B cell (primary cell): ENCODE results near the gene SERPINE3. TPM values are rescaled to one million over a fixed set of nuclear protein-coding genes. Genes with fewer than 3 reads are reported as not detected.

Source experiments
- ATAC-seq: fragments of 200-7000 bp; cut with Tn5 transposase; one replicate; pipeline ENCODE4 v1.10.0; 2021; ENCODE audit warnings: low read depth, mild to moderate bottlenecking, moderate number of reproducible peaks, moderate library complexity
- CTCF ChIA-PET: fragments of 350-600 bp; sonication (Branson Sonifier 250); formaldehyde crosslinking; loops from one replicate; lab custom pipeline; 2021; ENCODE audit warnings: antibody characterized with exemption, inconsistent platforms; lab: Charles Lee
- POLR2A ChIA-PET: fragments of 350-600 bp; sonication (Branson Sonifier 250); formaldehyde crosslinking; loops from one replicate; lab custom pipeline; 2021; ENCODE audit warnings: antibody characterized with exemption; lab: Charles Lee
- DNase-seq: peaks from one replicate; pipeline ENCODE4 v3.0.0; 2013
- H2AFZ ChIP-seq: 2 replicates; pipeline ENCODE4 v1.6.1; 2012; ENCODE audit warnings: mild to moderate bottlenecking, low read depth, low read length; ENCODE audit not compliant: insufficient read depth, poor library complexity, severe bottlenecking
- H3K27ac ChIP-seq, 2 donors: 1 replicate in 1 of 2; 2 replicates in 1 of 2; pipeline ENCODE4 v1.5.1; 2012 to 2013; ENCODE audit warnings: low read length in 2 of 2, mild to moderate bottlenecking in 2 of 2, moderate library complexity in 1 of 2
- H3K27me3 ChIP-seq, 4 experiments: fragments of 200-600 bp in 1 of 4; sonication (generic) in 1 of 4; replicated peaks in 1 of 4; 1 replicate in 2 of 4; 2 replicates in 2 of 4; pipeline versions ENCODE4 v1.6.1 to v1.7.0; 2013 to 2016; ENCODE audit warnings: low read length in 3 of 4, mild to moderate bottlenecking in 2 of 4, mixed read lengths in 1 of 4, moderate library complexity in 1 of 4; ENCODE audit not compliant: insufficient read depth in 4 of 4, control insufficient read depth in 3 of 4; ENCODE audit errors: control extremely low read depth in 1 of 4
- H3K36me3 ChIP-seq, 2 experiments: replicated peaks in 1 of 2; 1 replicate in 1 of 2; 2 replicates in 1 of 2; pipeline versions ENCODE4 v1.6.1 to v1.7.1; 2013; ENCODE audit warnings: low read length in 1 of 2; ENCODE audit not compliant: insufficient read depth in 2 of 2, control insufficient read depth in 1 of 2; ENCODE audit errors: control extremely low read depth in 1 of 2, extremely low read depth in 1 of 2
- H3K4me1 ChIP-seq, 2 donors: fragments of 200-600 bp in 1 of 2; sonication (generic) in 1 of 2; 1 replicate in 1 of 2; 2 replicates in 1 of 2; pipeline versions ENCODE4 v1.5.1 to v1.6.1; 2013 to 2017; ENCODE audit warnings: low read length in 2 of 2; ENCODE audit not compliant: control insufficient read depth in 2 of 2, insufficient read depth in 2 of 2
- H3K4me2 ChIP-seq: replicated peaks from 2 replicates; pipeline ENCODE3; 2012; ENCODE audit warnings: mild to moderate bottlenecking, low read depth, low read length; ENCODE audit not compliant: poor library complexity, severe bottlenecking
- H3K4me3 ChIP-seq, 5 experiments: fragments of 200-600 bp in 1 of 5; sonication (generic) in 1 of 5; 1 replicate in 3 of 5; 2 replicates in 2 of 5; pipeline versions ENCODE4 v1.5.1 to v1.7.0; 2011 to 2016; ENCODE audit warnings: low read length in 4 of 5, mild to moderate bottlenecking in 4 of 5, low read depth in 2 of 5, control low read depth in 1 of 5, moderate library complexity in 1 of 5; ENCODE audit not compliant: insufficient read depth in 1 of 5; ENCODE audit errors: control extremely low read depth in 1 of 5, extremely low read depth in 1 of 5
- H3K79me2 ChIP-seq: fragments of 200-600 bp; sonication (generic); one replicate; pipeline ENCODE4 v1.6.0; 2016; ENCODE audit warnings: low read length; ENCODE audit not compliant: control insufficient read depth, insufficient read depth
- H3K9ac ChIP-seq: fragments of 200-600 bp; sonication (generic); 2 replicates; pipeline ENCODE4 v1.6.1; 2017; ENCODE audit warnings: mild to moderate bottlenecking, low read length, moderate library complexity
- H3K9me3 ChIP-seq, 3 donors: one replicate each; pipeline versions ENCODE4 v1.6.1 to v1.7.1; 2013; ENCODE audit warnings: low read length in 2 of 3; ENCODE audit not compliant: control insufficient read depth in 2 of 3, insufficient read depth in 1 of 3; ENCODE audit errors: control extremely low read depth in 1 of 3
- H4K20me1 ChIP-seq: 2 replicates; pipeline ENCODE4 v1.6.0; 2012; ENCODE audit warnings: mild to moderate bottlenecking, low read length; ENCODE audit not compliant: insufficient read depth, control insufficient read depth, poor library complexity, severe bottlenecking
- H3K27ac Mint-ChIP-seq: one replicate; pipeline ENCODE4 v1.8.0; 2021; ENCODE audit warnings: mixed read lengths
- H3K27me3 Mint-ChIP-seq: one replicate; pipeline ENCODE4 v1.8.0; 2021; ENCODE audit warnings: mixed read lengths
- H3K4me1 Mint-ChIP-seq: one replicate; pipeline ENCODE4 v1.8.0; 2021; ENCODE audit warnings: mixed read lengths
- H3K4me3 Mint-ChIP-seq: one replicate; pipeline ENCODE4 v1.8.0; 2021; ENCODE audit warnings: mixed read lengths
- H3K9me3 Mint-ChIP-seq: one replicate; pipeline ENCODE4 v1.8.0; 2022; ENCODE audit warnings: mixed read lengths; ENCODE audit not compliant: insufficient read depth
- EZH2 ChIP-seq: IDR thresholded peaks from 2 replicates; pipeline ENCODE4 v1.6.1; 2012; ENCODE audit warnings: borderline replicate concordance, low read depth, mild to moderate bottlenecking, moderate library complexity, low read length; ENCODE audit not compliant: insufficient read depth, poor library complexity, severe bottlenecking
- WGBS: methylation state at CpG from one replicate; pipeline ENCODE4 v1.1.5; 2013; ENCODE audit warnings: missing lambda C conversion rate; ENCODE audit not compliant: insufficient coverage; 5-methylcytosine and 5-hydroxymethylcytosine counted together
- intact Hi-C: fragments of 100-400 bp; cut with micrococcal nuclease; formaldehyde crosslinking; loops from one replicate; pipeline ENCODE4 v1.10.0; 2022
- polyA plus RNA-seq: library from polyadenylated mRNA; depleted of rRNA; stranded (reverse); fragments of >200 nt; gene quantifications from 2 replicates; pipeline ENCODE4 v1.2.3, GENCODE V29; 2012
- total RNA-seq, 2 donors: library from RNA; stranded (reverse); fragments of 120-200 nt in 1 of 2; gene quantifications; 1 replicate in 1 of 2; 2 replicates in 1 of 2; pipeline versions ENCODE4 v1.2.3 to v1.2.4, GENCODE V29; 2013 to 2022
- TF ChIP-seq, protein P1 (sequence below): fragments of 200-600 bp; IDR thresholded peaks from one replicate; pipeline ENCODE4 v1.8.0; 2022; ENCODE audit warnings: antibody characterized with exemption, mild to moderate bottlenecking

The SERPINE3 gene
- total and polyA plus RNA-seq, 2 donors (not counting 1 experiment from before 2014, with no cell fraction given), result not detected

DNA sequence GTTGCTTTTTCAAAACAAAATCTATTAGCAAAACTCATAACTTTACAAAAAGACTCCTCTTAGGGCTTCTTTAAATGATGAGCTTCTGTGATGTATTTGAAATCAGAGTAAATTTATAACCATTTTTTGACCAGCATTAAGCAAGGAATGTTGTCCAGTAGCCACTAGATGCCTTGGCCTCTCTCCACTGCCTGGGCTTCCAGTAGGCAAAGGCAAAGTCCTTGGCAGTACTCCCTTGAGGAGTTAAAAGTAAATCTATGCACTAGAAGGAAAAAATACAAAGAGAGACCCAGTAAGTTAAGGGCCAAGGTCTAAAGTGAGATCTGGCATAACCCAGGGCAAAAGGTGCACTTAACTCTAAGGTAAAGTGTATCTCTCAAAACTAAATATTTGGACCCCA, 9.5 kb downstream of the SERPINE3 start:
- POLR2A ChIA-PET, result no interaction called here
- Histone ChIP-seq H3K9me3 (no peaks in the 10 kb centered on the region), H3K27ac (no peak overlapping the region), H3K4me3 (no peak overlapping the region), H4K20me1 (no peaks in the 10 kb centered on the region), H3K27me3 (no peaks in the 10 kb centered on the region), H3K4me1 (no peaks in the 10 kb centered on the region), H2AFZ (no peak overlapping the region), H3K4me2 (no peak overlapping the region), H3K36me3 (no peaks in the 10 kb centered on the region), H3K79me2 (no peaks in the 10 kb centered on the region), H3K9ac (no peak overlapping the region)
- TF ChIP-seq, protein P1, sequence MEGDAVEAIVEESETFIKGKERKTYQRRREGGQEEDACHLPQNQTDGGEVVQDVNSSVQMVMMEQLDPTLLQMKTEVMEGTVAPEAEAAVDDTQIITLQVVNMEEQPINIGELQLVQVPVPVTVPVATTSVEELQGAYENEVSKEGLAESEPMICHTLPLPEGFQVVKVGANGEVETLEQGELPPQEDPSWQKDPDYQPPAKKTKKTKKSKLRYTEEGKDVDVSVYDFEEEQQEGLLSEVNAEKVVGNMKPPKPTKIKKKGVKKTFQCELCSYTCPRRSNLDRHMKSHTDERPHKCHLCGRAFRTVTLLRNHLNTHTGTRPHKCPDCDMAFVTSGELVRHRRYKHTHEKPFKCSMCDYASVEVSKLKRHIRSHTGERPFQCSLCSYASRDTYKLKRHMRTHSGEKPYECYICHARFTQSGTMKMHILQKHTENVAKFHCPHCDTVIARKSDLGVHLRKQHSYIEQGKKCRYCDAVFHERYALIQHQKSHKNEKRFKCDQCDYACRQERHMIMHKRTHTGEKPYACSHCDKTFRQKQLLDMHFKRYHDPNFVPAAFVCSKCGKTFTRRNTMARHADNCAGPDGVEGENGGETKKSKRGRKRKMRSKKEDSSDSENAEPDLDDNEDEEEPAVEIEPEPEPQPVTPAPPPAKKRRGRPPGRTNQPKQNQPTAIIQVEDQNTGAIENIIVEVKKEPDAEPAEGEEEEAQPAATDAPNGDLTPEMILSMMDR, result no peak
- no peak for TF ChIP-seq EZH2
- intact Hi-C loops, result no loop called here
- Mint-ChIP-seq H3K27ac (no peak overlapping the region), H3K4me1 (no peaks in the 10 kb centered on the region), H3K27me3 (no peaks in the 10 kb centered on the region), H3K4me3 (no peak overlapping the region), H3K9me3 (no peaks in the 10 kb centered on the region)
- ATAC-seq (no peak), DNase-seq (no peak)
- CTCF ChIA-PET, result no interaction called here

DNA sequence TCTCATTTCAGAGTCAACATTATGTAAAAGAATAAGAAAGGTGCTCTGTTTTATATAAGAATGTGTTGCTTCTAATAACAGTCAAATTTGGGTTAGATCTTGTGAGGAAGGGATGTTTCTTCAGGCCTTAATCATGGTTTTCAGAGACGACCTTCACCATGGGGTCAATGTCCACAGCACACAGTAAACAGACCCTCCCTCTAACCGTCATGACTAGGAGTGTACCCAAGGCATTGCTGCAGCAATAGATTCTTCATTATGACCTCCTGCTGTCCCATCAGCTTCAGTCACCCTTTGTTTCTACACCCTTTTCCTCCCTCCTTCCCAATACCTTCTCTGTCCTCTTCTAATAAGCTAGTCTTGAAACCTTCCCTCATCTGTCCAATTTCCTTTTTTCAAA, 15.7 kb downstream of the SERPINE3 start:
- no peak for ATAC-seq

More for the DNA sequence above, 15.7 kb downstream of the SERPINE3 start:
- no peaks in the 10 kb centered on the region for H3K36me3 ChIP-seq
- WGBS, result 92% methylated on average over 2 of the region's 2 CpGs
- no peak overlapping the region for H3K4me3 ChIP-seq
- ChIA-PET POLR2A (no interaction called here), CTCF (no interaction called here)
- H4K20me1 ChIP-seq, result no peaks in the 10 kb centered on the region
- no peaks in the 10 kb centered on the region for H3K9me3 Mint-ChIP-seq
- intact Hi-C loops, result no loop called here
- H3K27ac ChIP-seq, result no peak overlapping the region
- H3K4me2 ChIP-seq, result no peak overlapping the region
- H3K9ac ChIP-seq, result no peak overlapping the region
- H3K4me3 Mint-ChIP-seq, result no peak overlapping the region
- H3K9me3 ChIP-seq, result no peaks in the 10 kb centered on the region
- H3K4me1 Mint-ChIP-seq, result no peaks in the 10 kb centered on the region
- H3K27ac Mint-ChIP-seq, result no peak overlapping the region
- H3K27me3 Mint-ChIP-seq, result no peaks in the 10 kb centered on the region
- no peaks in the 10 kb centered on the region for H3K4me1 ChIP-seq
- H2AFZ ChIP-seq, result no peak overlapping the region
- no peaks in the 10 kb centered on the region for H3K27me3 ChIP-seq
- no peaks in the 10 kb centered on the region for H3K79me2 ChIP-seq
- TF ChIP-seq EZH2, result no peak
- TF ChIP-seq, protein P1, result no peak
- DNase-seq, result no peak
